Liver (tissue), 9 donors: ENCODE measurements around the gene NRM. TPM values are rescaled to one million over a fixed set of nuclear protein-coding genes. Genes with fewer than 3 reads are reported as not detected.
A peak's percentile ranks its signal among the peaks of the same experiment; 100 is the strongest.

Experiments
- DNase-seq: peaks from one replicate; pipeline ENCODE4 v3.0.0-alpha.2; 2017; ENCODE audit warnings: low spot score
- H3K27ac ChIP-seq, 2 donors: one replicate each; pipeline ENCODE4 v1.7.0; 2013; ENCODE audit warnings: inconsistent platforms in 2 of 2, low read length in 2 of 2, control low read depth in 1 of 2, low read depth in 1 of 2, mild to moderate bottlenecking in 1 of 2
- H3K27me3 ChIP-seq, 4 donors: one replicate each; pipeline versions ENCODE4 v1.6.1 to v1.7.0; 2013; ENCODE audit warnings: low read length in 3 of 4, inconsistent platforms in 1 of 4, mild to moderate bottlenecking in 1 of 4, moderate library complexity in 1 of 4; ENCODE audit not compliant: control insufficient read depth in 4 of 4, insufficient read depth in 4 of 4
- H3K36me3 ChIP-seq, 4 donors: one replicate each; pipeline versions ENCODE4 v1.6.1 to v1.7.0; 2013; ENCODE audit warnings: low read length in 3 of 4, mild to moderate bottlenecking in 3 of 4, low read depth in 1 of 4, moderate library complexity in 1 of 4; ENCODE audit not compliant: control insufficient read depth in 4 of 4, insufficient read depth in 3 of 4
- H3K4me1 ChIP-seq, 4 donors: one replicate each; pipeline versions ENCODE4 v1.6.1 to v1.7.0; 2013; ENCODE audit warnings: low read length in 3 of 4, mild to moderate bottlenecking in 3 of 4, moderate library complexity in 1 of 4; ENCODE audit not compliant: control insufficient read depth in 4 of 4, insufficient read depth in 4 of 4
- H3K4me3 ChIP-seq, 3 donors: one replicate each; pipeline versions ENCODE4 v1.6.1 to v1.7.0; 2013; ENCODE audit warnings: low read length in 3 of 3, control low read depth in 1 of 3, low read depth in 1 of 3, mild to moderate bottlenecking in 1 of 3
- H3K9ac ChIP-seq, 2 donors: one replicate each; pipeline ENCODE4 v1.7.0; 2013; ENCODE audit warnings: low read length in 2 of 2, mild to moderate bottlenecking in 2 of 2, moderate library complexity in 2 of 2, control low read depth in 1 of 2, low read depth in 1 of 2
- H3K9me3 ChIP-seq, 4 donors: one replicate each; pipeline versions ENCODE4 v1.6.1 to v1.7.0; 2013; ENCODE audit warnings: low read length in 3 of 4; ENCODE audit not compliant: control insufficient read depth in 4 of 4
- ATF3 ChIP-seq: IDR thresholded peaks from 2 replicates; pipeline ENCODE4 v1.6.1; 2016; ENCODE audit warnings: antibody characterized with exemption
- CTCF ChIP-seq: fragments of 150-350 bp; IDR thresholded peaks from 2 replicates; pipeline ENCODE4 v1.5.1; 2017; ENCODE audit warnings: improper control_type of control experiment, low read depth, low read length; ENCODE audit not compliant: missing input control
- EGR1 ChIP-seq, 2 donors: IDR thresholded peaks; 2 replicates each; pipeline ENCODE4 v1.6.1; 2016 to 2018; ENCODE audit warnings: antibody characterized with exemption in 2 of 2, low read depth in 2 of 2
- FOXA1 ChIP-seq: IDR thresholded peaks from 2 replicates; pipeline ENCODE4 v1.6.1; 2016; ENCODE audit warnings: antibody characterized with exemption
- FOXA2 ChIP-seq: IDR thresholded peaks from 2 replicates; pipeline ENCODE4 v1.6.1; 2016; ENCODE audit warnings: antibody characterized with exemption
- GABPA ChIP-seq, 2 donors: IDR thresholded peaks in 1 of 2; conservative IDR thresholded peaks in 1 of 2; 2 replicates each; pipeline ENCODE4 v1.6.1; 2016; ENCODE audit warnings: antibody characterized with exemption in 2 of 2, mild to moderate bottlenecking in 1 of 2, moderate library complexity in 1 of 2
- HNF4A ChIP-seq, 2 donors: conservative IDR thresholded peaks; 2 replicates each; pipeline ENCODE4 v1.6.1; 2016; ENCODE audit warnings: antibody characterized with exemption in 2 of 2, mild to moderate bottlenecking in 2 of 2
- HNF4G ChIP-seq: IDR thresholded peaks from 2 replicates; pipeline ENCODE4 v1.6.1; 2016; ENCODE audit warnings: antibody characterized with exemption
- JUND ChIP-seq, 2 donors: IDR thresholded peaks; 2 replicates each; pipeline ENCODE4 v1.6.1; 2016; ENCODE audit warnings: antibody characterized with exemption in 2 of 2
- NR2F2 ChIP-seq: IDR thresholded peaks from 2 replicates; pipeline ENCODE4 v1.6.1; 2016; ENCODE audit warnings: antibody characterized with exemption
- RAD21 ChIP-seq, 2 donors: IDR thresholded peaks; 2 replicates each; pipeline ENCODE4 v1.6.1; 2016; ENCODE audit warnings: antibody characterized with exemption in 2 of 2, mild to moderate bottlenecking in 2 of 2
- RXRA ChIP-seq, 2 donors: IDR thresholded peaks; 2 replicates each; pipeline ENCODE4 v1.6.1; 2017 to 2018; ENCODE audit warnings: antibody characterized with exemption in 2 of 2, mild to moderate bottlenecking in 1 of 2
- SP1 ChIP-seq: IDR thresholded peaks from 2 replicates; pipeline ENCODE4 v1.6.1; 2018; ENCODE audit warnings: antibody characterized with exemption, mild to moderate bottlenecking
- ZBTB33 ChIP-seq: IDR thresholded peaks from 2 replicates; pipeline ENCODE4 v1.6.1; 2016; ENCODE audit warnings: antibody characterized with exemption
- WGBS: extraction: QIAGEN DNeasy Blood & Tissue Kit; methylation state at CpG from one replicate; pipeline ENCODE4 v1.1.7; 2013; 5-methylcytosine and 5-hydroxymethylcytosine counted together
- polyA plus RNA-seq, 2 donors: library from polyadenylated mRNA; stranded (reverse) in 1 of 2; unstranded in 1 of 2; fragments of 200-250 nt in 1 of 2; fragments of >200 nt in 1 of 2; fragmentation: Nextera tagmentation in 1 of 2; extraction: Ambion mirVana in 1 of 2; gene quantifications; one replicate each; pipeline versions ENCODE4 v1.2.1 to v1.2.3, GENCODE V29; 2013 to 2015
- total RNA-seq, 2 donors: library from RNA; depleted of rRNA; stranded (reverse); fragments of >200 nt; gene quantifications; one replicate each; pipeline ENCODE4 v1.2.3, GENCODE V29; 2014
- donor health status: healthy.
- donor health status: healthy.
- donor health status: healthy.
- donor health status: healthy.
- donor health status: healthy.

Gene NRM
- total and polyA plus RNA-seq, 4 donors = 0.59 to 3.3 (median 2.4) TPM

GRCh38 chr6:30689022-30689865 lies 1.5 kb downstream of the NRM start:
- Histone ChIP-seq H3K9ac (no peak overlapping the region), H3K36me3 (no peaks in the 10 kb centered on the region), H3K4me3 (no peak overlapping the region), H3K4me1 (peaks cover 20 to 57% (median 42%) of the 10 kb centered on the region in 4 donors), H3K9me3 (no peaks in the 10 kb centered on the region), H3K27ac (no peak overlapping the region), H3K27me3 (no peaks in the 10 kb centered on the region)
- DNase-seq = no peak
- WGBS = 89% methylated on average over 11 of the region's 11 CpGs
- no peak for TF ChIP-seq RAD21 (IDR thresholded peaks at IDR 0.05)
- no peak for TF ChIP-seq ZBTB33
- no peak for TF ChIP-seq GABPA (IDR thresholded peaks at IDR 0.05 in 1 of 2, conservative IDR thresholded peaks at IDR 0.05 in 1 of 2)
- TF ChIP-seq HNF4A (conservative IDR thresholded peaks at IDR 0.05) = no peak
- no peak for TF ChIP-seq ATF3
- no peak for TF ChIP-seq FOXA1
- no peak for TF ChIP-seq NR2F2
- TF ChIP-seq SP1 = no peak

- Histone ChIP-seq H3K9me3 (no peaks in the 10 kb centered on the region), H3K9ac (no peak overlapping the region), H3K27ac (peak overlapping the region; percentile 97 to 99), H3K36me3 (no peaks in the 10 kb centered on the region), H3K27me3 (no peaks in the 10 kb centered on the region), H3K4me3 (no peak overlapping the region), H3K4me1 (peaks cover 20 to 63% (median 48%) of the 10 kb centered on the region in 4 donors)
- TF ChIP-seq CTCF = no peak
- no peak for TF ChIP-seq ATF3
- TF ChIP-seq HNF4G = no peak
- TF ChIP-seq SP1 = no peak
- TF ChIP-seq FOXA2 = no peak
- TF ChIP-seq JUND (IDR thresholded peaks at IDR 0.05) = no peak
- no peak for TF ChIP-seq HNF4A (conservative IDR thresholded peaks at IDR 0.05)
- TF ChIP-seq ZBTB33 = no peak
- no peak for TF ChIP-seq RXRA (IDR thresholded peaks at IDR 0.05)
- TF ChIP-seq RAD21 (IDR thresholded peaks at IDR 0.05) = no peak
- no peak for TF ChIP-seq EGR1 (IDR thresholded peaks at IDR 0.05; ENCODE audit: low read depth in 2 of 2)
- WGBS = 96% methylated on average over 9 of the region's 9 CpGs
- no peak for DNase-seq
Measured at GRCh38 chr6:30688569-30688968, 2.2 kb downstream of the NRM start.
